Liver (tissue), 9 donors: ENCODE measurements around the gene TUBG2. TPM values are rescaled to one million over a fixed set of nuclear protein-coding genes. Genes with fewer than 3 reads are reported as not detected.

Source experiments
- DNase-seq: peaks from one replicate; pipeline ENCODE4 v3.0.0-alpha.2; 2017; ENCODE audit warnings: low spot score
- H3K27ac ChIP-seq, 2 donors: one replicate each; pipeline ENCODE4 v1.7.0; 2013; ENCODE audit warnings: inconsistent platforms in 2 of 2, low read length in 2 of 2, control low read depth in 1 of 2, low read depth in 1 of 2, mild to moderate bottlenecking in 1 of 2
- H3K27me3 ChIP-seq, 4 donors: one replicate each; pipeline versions ENCODE4 v1.6.1 to v1.7.0; 2013; ENCODE audit warnings: low read length in 3 of 4, inconsistent platforms in 1 of 4, mild to moderate bottlenecking in 1 of 4, moderate library complexity in 1 of 4; ENCODE audit not compliant: control insufficient read depth in 4 of 4, insufficient read depth in 4 of 4
- H3K36me3 ChIP-seq, 4 donors: one replicate each; pipeline versions ENCODE4 v1.6.1 to v1.7.0; 2013; ENCODE audit warnings: low read length in 3 of 4, mild to moderate bottlenecking in 3 of 4, low read depth in 1 of 4, moderate library complexity in 1 of 4; ENCODE audit not compliant: control insufficient read depth in 4 of 4, insufficient read depth in 3 of 4
- H3K4me1 ChIP-seq, 4 donors: one replicate each; pipeline versions ENCODE4 v1.6.1 to v1.7.0; 2013; ENCODE audit warnings: low read length in 3 of 4, mild to moderate bottlenecking in 3 of 4, moderate library complexity in 1 of 4; ENCODE audit not compliant: control insufficient read depth in 4 of 4, insufficient read depth in 4 of 4
- H3K4me3 ChIP-seq, 3 donors: one replicate each; pipeline versions ENCODE4 v1.6.1 to v1.7.0; 2013; ENCODE audit warnings: low read length in 3 of 3, control low read depth in 1 of 3, low read depth in 1 of 3, mild to moderate bottlenecking in 1 of 3
- H3K9ac ChIP-seq, 2 donors: one replicate each; pipeline ENCODE4 v1.7.0; 2013; ENCODE audit warnings: low read length in 2 of 2, mild to moderate bottlenecking in 2 of 2, moderate library complexity in 2 of 2, control low read depth in 1 of 2, low read depth in 1 of 2
- H3K9me3 ChIP-seq, 4 donors: one replicate each; pipeline versions ENCODE4 v1.6.1 to v1.7.0; 2013; ENCODE audit warnings: low read length in 3 of 4; ENCODE audit not compliant: control insufficient read depth in 4 of 4
- ATF3 ChIP-seq: IDR thresholded peaks from 2 replicates; pipeline ENCODE4 v1.6.1; 2016; ENCODE audit warnings: antibody characterized with exemption
- CTCF ChIP-seq: fragments of 150-350 bp; IDR thresholded peaks from 2 replicates; pipeline ENCODE4 v1.5.1; 2017; ENCODE audit warnings: improper control_type of control experiment, low read depth, low read length; ENCODE audit not compliant: missing input control
- EGR1 ChIP-seq, 2 donors: IDR thresholded peaks; 2 replicates each; pipeline ENCODE4 v1.6.1; 2016 to 2018; ENCODE audit warnings: antibody characterized with exemption in 2 of 2, low read depth in 2 of 2
- FOXA1 ChIP-seq: IDR thresholded peaks from 2 replicates; pipeline ENCODE4 v1.6.1; 2016; ENCODE audit warnings: antibody characterized with exemption
- FOXA2 ChIP-seq: IDR thresholded peaks from 2 replicates; pipeline ENCODE4 v1.6.1; 2016; ENCODE audit warnings: antibody characterized with exemption
- GABPA ChIP-seq, 2 donors: IDR thresholded peaks in 1 of 2; conservative IDR thresholded peaks in 1 of 2; 2 replicates each; pipeline ENCODE4 v1.6.1; 2016; ENCODE audit warnings: antibody characterized with exemption in 2 of 2, mild to moderate bottlenecking in 1 of 2, moderate library complexity in 1 of 2
- HNF4A ChIP-seq, 2 donors: conservative IDR thresholded peaks; 2 replicates each; pipeline ENCODE4 v1.6.1; 2016; ENCODE audit warnings: antibody characterized with exemption in 2 of 2, mild to moderate bottlenecking in 2 of 2
- HNF4G ChIP-seq: IDR thresholded peaks from 2 replicates; pipeline ENCODE4 v1.6.1; 2016; ENCODE audit warnings: antibody characterized with exemption
- JUND ChIP-seq, 2 donors: IDR thresholded peaks; 2 replicates each; pipeline ENCODE4 v1.6.1; 2016; ENCODE audit warnings: antibody characterized with exemption in 2 of 2
- MAX ChIP-seq: IDR thresholded peaks from 2 replicates; pipeline ENCODE4 v1.6.1; 2016; ENCODE audit warnings: antibody characterized with exemption
- NR2F2 ChIP-seq: IDR thresholded peaks from 2 replicates; pipeline ENCODE4 v1.6.1; 2016; ENCODE audit warnings: antibody characterized with exemption
- RAD21 ChIP-seq, 2 donors: IDR thresholded peaks; 2 replicates each; pipeline ENCODE4 v1.6.1; 2016; ENCODE audit warnings: antibody characterized with exemption in 2 of 2, mild to moderate bottlenecking in 2 of 2
- REST ChIP-seq: IDR thresholded peaks from 2 replicates; pipeline ENCODE4 v1.6.1; 2016; ENCODE audit warnings: antibody characterized with exemption, mild to moderate bottlenecking
- RXRA ChIP-seq, 2 donors: IDR thresholded peaks; 2 replicates each; pipeline ENCODE4 v1.6.1; 2017 to 2018; ENCODE audit warnings: antibody characterized with exemption in 2 of 2, mild to moderate bottlenecking in 1 of 2
- SP1 ChIP-seq: IDR thresholded peaks from 2 replicates; pipeline ENCODE4 v1.6.1; 2018; ENCODE audit warnings: antibody characterized with exemption, mild to moderate bottlenecking
- TAF1 ChIP-seq: conservative IDR thresholded peaks from 2 replicates; pipeline ENCODE4 v1.6.1; 2016; ENCODE audit warnings: antibody characterized with exemption, mild to moderate bottlenecking
- ZBTB33 ChIP-seq: IDR thresholded peaks from 2 replicates; pipeline ENCODE4 v1.6.1; 2016; ENCODE audit warnings: antibody characterized with exemption
- WGBS: extraction: QIAGEN DNeasy Blood & Tissue Kit; methylation state at CpG from one replicate; pipeline ENCODE4 v1.1.7; 2013; 5-methylcytosine and 5-hydroxymethylcytosine counted together
- polyA plus RNA-seq, 2 donors: library from polyadenylated mRNA; stranded (reverse) in 1 of 2; unstranded in 1 of 2; fragments of 200-250 nt in 1 of 2; fragments of >200 nt in 1 of 2; fragmentation: Nextera tagmentation in 1 of 2; extraction: Ambion mirVana in 1 of 2; gene quantifications; one replicate each; pipeline versions ENCODE4 v1.2.1 to v1.2.3, GENCODE V29; 2013 to 2015
- total RNA-seq, 2 donors: library from RNA; depleted of rRNA; stranded (reverse); fragments of >200 nt; gene quantifications; one replicate each; pipeline ENCODE4 v1.2.3, GENCODE V29; 2014
- donor health status: healthy.
- donor health status: healthy.
- donor health status: healthy.
- donor health status: healthy.
- donor health status: healthy.

Gene TUBG2
- total and polyA plus RNA-seq, 4 donors = 1.4 to 10.8 (median 5.0) TPM

GRCh38 chr17:42642336-42642735, 16.7 kb upstream of the TUBG2 start:
- no peak for DNase-seq
- Histone ChIP-seq H3K4me1 (no peaks in the 10 kb centered on the region), H3K9ac (no peak overlapping the region), H3K36me3 (no peaks in the 10 kb centered on the region), H3K4me3 (no peak overlapping the region), H3K27me3 (no peaks in the 10 kb centered on the region), H3K27ac (no peak overlapping the region), H3K9me3 (no peaks in the 10 kb centered on the region)
- 35% methylated on average over 2 of the region's 2 CpGs for WGBS
- TF ChIP-seq GABPA (IDR thresholded peaks at IDR 0.05 in 1 of 2, conservative IDR thresholded peaks at IDR 0.05 in 1 of 2) = no peak
- TF ChIP-seq ZBTB33 = no peak
- no peak for TF ChIP-seq RAD21 (IDR thresholded peaks at IDR 0.05)
- no peak for TF ChIP-seq FOXA2
- no peak for TF ChIP-seq JUND (IDR thresholded peaks at IDR 0.05)
- no peak for TF ChIP-seq REST
- no peak for TF ChIP-seq MAX

GRCh38 chr17:42647778-42648177, 11.3 kb upstream of the TUBG2 start:
- no peaks in the 10 kb centered on the region for H3K9me3 ChIP-seq
- WGBS = 89% methylated on average over 5 of the region's 5 CpGs
- no peaks in the 10 kb centered on the region for H3K4me1 ChIP-seq

More at GRCh38 chr17:42647778-42648177, 11.3 kb upstream of the TUBG2 start:
- H3K9ac ChIP-seq = no peak overlapping the region
- H3K4me3 ChIP-seq = no peak overlapping the region
- no peak overlapping the region for H3K27ac ChIP-seq
- H3K36me3 ChIP-seq = no peaks in the 10 kb centered on the region
- H3K27me3 ChIP-seq = no peaks in the 10 kb centered on the region
- TF ChIP-seq TAF1 (no peak), RXRA (IDR thresholded peaks at IDR 0.05) (no peak), RAD21 (IDR thresholded peaks at IDR 0.05) (no peak), HNF4A (conservative IDR thresholded peaks at IDR 0.05) (no peak), ATF3 (no peak), ZBTB33 (no peak), MAX (no peak), SP1 (no peak), HNF4G (no peak), GABPA (IDR thresholded peaks at IDR 0.05 in 1 of 2, conservative IDR thresholded peaks at IDR 0.05 in 1 of 2) (no peak), EGR1 (IDR thresholded peaks at IDR 0.05; ENCODE audit: low read depth in 2 of 2) (no peak), NR2F2 (no peak), FOXA2 (no peak), CTCF (no peak), REST (no peak), JUND (IDR thresholded peaks at IDR 0.05) (no peak), FOXA1 (no peak)
- no peak for DNase-seq
